HG03280 (cell line): ENCODE results near the gene AK2.
"Not testable (repeated sequence)": the region's sequence is repeated elsewhere in the genome, so short reads cannot be mapped to it uniquely, and the experiment has no call there.

Experiments used
- ATAC-seq: cut with Tn5 transposase; IDR thresholded peaks from one replicate; pipeline ENCODE4 v1.9.1; 2021; ENCODE audit warnings: mild to moderate bottlenecking, moderate library complexity; ENCODE audit not compliant: unreplicated experiment

Gene AK2

DNA sequence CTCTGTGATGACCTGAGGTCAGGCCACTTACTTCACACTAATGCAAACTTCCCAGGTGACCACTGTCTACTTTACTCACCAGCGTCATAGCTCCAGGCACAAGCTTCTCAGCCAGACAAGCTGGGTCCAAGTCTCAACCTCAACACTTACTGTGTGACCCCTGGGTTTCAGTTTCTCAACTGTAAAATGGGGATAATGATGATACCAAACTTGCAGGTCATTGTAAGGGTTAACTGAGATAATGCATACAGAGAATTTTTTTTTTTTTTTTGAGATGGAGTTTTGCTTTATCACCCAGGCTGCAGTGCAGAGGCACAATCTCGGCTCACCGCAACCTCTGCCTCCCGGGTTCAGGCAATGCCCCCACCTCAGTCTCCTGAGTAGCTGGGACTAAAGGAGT lies 34.7 kb downstream of the AK2 start:
- no peak for ATAC-seq

DNA sequence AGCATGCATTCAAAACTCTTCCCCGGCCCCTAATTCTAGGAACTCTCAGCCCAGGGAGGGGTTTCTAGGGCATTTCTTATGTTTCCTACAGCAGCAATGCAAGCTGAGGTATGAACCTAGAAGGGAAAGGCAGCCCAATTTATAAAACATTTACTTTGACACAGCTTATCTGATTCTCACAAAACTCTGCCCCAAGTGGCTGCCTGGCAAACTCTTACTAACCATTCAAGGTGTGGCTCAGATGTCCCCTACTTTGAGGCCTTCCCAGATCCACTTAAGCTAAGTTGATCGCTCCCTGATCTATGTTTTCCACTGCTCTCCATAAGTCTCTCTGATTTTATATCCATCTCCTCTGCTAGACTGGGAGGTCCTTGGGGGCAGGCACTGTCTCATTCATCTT lies 35.4 kb downstream of the AK2 start:
- ATAC-seq = no peak

DNA sequence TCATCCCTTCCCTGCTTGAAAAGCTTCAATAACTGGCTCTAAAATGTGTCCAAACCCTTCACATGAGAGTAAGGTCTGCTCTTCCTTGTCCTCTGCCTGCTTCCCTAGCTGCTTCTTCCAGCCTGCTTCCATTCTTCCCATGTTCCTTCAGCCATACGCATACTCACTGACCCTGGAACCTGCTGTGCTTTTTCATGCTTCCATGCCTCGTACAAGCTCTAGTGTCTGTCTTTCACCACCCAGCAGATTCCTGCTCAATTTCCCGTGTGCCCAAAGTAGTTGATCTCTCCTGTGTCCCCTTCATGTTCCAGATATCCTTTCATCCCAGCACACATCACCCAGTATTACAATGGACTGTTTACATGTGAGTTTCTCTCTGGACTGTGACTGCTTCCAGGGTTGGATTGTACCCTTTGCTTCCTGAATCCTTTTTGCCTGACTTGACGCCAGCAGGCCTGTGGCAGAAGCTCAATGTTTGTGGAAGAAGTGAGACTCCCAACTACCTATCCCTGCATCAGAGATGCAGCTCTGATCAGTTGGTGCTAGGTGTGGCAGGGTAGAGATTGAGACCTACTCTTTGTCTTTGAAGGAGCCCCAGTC lies 36.2 kb downstream of the AK2 start:
- ATAC-seq = no peak

DNA sequence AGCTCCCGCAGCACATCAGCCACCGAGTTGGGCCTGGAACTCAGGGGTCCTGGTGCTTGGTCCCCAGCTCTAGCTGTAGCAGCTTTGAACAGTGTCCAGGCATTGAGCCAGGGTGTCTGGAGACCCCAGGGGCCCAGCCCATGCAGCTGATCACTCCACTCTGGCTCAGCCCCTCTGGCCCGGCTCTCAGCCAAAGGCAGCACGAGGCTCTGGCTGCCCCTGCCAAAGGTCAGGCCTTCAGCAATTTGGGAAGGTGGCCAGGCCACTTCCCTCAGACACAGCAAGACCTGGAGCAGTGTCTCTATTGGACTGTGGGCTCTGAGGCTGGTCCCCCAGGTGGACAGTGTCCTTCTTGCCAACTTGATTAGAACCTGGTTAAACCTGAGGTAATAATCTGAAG lies 37.7 kb downstream of the AK2 start:
- no peak for ATAC-seq

DNA sequence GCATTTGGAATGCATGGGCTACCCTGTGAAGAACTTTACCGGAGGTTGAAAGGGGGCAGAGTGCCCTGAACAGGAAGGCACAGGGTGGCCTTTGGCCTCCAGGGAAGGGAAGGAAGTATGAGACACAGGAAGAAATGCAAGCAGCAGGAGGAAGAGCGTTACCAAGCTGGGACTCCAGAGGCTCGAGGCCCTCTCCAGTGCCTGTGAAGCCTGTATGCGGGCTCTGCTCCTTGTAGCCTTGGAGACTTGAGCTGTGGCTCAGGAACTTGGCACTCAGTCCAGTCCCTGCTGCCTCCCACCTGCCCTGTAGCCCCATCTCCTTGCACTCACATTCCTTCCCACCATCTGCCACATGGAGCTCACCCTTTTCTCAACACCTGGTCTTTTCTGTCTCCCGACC lies 38.6 kb downstream of the AK2 start:
- ATAC-seq = no peak

DNA sequence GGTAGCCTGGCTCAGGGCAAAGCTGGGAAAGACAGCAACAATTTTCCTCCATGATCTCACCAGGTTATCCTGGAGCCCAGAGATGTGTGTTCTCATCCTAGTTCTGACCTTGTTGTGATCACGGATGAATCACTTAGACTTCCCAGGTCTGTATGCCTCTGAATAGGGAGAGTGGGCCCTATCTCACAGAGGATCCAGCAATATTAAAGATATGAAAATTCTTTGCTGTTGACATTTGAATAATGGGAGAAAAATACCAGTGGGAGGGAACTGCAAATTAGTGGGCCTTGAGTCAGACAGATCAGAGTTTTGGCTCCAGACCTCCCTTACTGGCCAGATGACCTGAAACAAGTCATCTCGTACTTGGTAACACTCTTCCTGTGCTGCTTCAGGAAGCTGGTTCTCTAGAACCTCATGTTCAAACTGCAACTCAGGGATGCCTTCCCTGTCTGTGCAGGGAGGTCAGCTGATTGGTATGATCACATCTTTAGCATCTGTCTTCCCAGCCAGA lies 39.2 kb downstream of the AK2 start:
- no peak for ATAC-seq

DNA sequence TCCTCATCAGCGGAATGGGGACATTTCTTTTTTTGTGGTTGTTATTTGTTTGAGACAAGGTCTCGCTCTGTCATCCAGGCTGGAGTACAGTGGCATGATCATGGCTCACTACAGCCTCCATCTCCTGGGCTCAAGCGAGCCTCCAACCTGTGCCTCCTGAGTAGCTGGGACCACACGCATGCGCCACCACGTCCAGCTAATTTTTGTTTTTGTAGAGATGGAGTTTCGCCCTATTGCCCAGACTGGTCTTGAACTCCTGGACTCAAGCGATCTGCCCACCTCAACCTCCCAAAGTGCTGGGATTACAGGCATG lies 43.4 kb downstream of the AK2 start:
- ATAC-seq = not testable (repeated sequence)

DNA sequence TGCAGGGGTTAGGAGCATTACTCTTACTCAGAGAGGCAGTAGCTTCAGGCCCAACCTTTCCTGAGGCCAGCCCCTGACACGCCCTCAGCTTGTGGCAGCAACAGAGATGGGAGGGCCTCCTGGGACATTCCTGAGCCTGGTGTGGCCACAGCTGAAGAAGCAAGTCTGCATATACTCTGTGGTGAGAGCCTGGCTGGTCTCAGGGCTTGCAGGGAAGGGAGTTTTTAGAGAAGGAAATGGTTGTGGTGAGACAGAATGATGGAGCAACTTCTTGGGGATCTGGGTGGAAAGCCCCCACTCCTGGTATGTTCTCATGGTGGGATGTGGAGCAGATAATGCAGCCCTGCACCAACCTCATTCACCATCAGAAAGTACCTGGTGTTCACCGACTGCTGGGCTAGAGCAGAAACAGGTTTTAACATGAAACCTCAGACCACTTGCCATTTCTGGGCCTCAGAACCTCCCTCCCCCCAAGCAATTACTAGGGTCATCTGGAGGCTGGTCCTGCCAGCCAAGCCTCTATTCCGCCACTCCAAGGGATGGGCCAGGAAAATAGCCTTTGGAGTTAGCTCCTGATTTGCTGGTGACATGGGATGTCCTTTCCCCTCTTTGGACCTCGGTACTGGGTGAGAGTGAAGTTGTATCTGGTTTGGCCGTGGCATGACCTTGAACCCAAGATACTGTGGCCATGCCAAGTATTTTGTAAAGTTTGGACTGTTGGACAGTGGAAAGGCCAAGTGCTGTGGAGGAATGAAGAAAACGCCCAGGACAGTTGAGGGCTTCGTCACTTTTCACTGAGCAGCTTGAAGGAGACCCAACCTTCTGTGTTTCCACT lies 44.0 kb downstream of the AK2 start:
- peak; percentile 63 for ATAC-seq

DNA sequence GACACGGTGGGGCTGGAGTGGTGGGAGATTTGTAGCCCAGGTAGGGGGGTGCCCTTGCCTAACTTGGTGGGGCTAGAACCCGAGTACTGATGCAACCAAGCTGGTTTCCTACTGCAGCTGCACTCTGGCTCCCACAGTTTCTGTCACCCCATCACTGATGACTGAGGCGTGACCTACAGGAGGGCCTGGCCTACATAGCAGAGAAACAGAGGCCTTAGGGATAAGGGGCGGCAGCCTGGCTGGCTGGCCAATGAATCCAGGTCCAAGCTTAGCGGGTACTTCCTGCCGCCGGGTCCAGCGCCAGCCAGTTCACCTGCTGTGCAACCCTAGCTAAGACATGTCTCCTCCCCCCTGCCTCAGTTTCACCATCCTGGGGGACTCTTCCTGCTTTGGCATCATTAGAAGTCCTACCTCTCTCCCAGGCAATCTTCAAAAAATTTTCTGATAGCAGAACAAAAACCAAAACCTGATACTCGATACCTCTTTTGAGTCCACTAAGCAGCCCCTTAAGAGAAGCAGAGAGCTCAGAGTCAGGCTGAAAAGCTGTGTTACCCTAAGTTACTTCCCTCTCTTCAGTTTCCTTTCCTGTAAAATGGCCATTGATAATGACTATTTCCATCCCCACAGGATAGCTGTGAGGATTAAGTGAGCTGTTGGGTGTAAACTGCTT lies 44.7 kb downstream of the AK2 start:
- ATAC-seq = peak; percentile 34

DNA sequence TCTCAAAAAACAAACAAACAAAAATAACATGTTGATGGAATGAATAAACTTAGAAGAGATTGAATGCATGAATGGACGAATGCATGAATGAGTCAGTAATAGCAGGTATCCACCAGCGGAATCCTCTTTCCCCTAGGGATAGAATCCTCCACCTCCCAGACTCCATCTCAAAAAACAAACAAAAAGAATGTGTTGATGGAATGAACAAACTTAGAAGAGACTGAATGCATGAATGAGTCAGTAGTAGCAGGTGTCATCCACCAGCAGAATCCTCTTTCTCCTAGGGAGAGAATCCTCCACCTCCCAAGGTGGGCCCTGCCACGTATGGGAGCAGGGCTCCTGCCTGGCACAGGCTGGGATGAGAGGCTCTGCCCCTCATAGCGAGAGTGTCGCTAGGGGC lies 45.3 kb downstream of the AK2 start:
- ATAC-seq = no peak

DNA sequence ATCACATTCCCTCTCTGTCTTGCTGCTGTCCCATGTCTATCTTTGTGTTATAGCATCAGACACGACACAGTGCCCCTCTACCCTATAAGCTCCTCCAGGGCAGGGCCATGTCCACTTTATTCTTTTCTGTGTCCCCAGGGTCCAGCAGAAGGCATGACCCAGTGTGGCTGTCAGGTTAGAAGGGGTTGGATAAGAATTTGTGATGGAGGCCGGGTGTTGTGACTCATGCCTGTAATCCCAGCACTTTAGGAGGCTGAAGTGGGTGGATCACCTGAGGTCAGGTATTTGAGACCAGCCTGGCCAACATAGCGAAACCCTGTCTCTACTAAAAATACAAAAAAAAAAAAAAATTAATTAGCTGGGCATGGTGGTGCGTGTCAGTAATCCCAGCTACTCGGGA lies 45.8 kb downstream of the AK2 start:
- no peak for ATAC-seq

DNA sequence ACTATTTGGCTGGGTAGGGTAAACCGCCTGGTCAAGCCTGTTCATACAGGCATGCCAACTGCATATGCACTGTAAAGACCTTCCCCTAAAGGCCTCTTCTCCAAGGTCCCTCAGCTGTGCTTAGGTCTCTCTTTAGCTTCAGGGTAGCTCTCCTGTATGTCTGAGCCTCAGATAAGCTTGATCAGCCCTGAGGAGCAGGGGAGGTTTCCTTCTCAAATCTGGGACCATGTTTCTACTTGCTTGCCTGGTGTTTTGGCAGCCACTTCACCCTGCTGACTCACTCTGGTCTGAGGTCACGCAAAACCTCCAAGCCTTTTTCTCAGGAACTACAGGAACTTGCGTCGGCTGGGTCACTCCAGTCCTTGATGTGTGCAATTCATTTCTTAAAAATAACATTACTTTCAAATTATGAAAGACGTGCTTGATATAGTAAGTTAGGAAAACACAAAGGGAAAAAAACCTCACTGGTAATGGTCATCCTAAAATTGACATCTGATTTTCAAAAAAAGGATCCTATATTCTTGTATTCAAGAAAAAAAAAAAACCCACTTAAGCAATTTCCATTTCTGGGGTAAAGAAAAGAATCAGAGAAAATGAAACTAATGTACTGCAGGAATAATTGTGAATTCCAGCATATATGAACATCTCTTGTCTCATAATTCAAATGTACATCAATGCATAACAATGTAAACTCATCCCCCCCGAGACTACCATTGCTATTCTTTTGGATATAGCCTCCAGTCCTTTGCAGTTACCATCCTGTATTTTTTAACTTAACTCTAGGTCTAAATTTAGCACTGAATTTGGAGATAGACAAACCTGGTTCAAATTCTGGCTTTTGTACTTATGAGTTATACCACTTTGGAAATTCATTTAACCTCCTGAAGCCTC lies 47.3 kb downstream of the AK2 start:
- no peak for ATAC-seq

DNA sequence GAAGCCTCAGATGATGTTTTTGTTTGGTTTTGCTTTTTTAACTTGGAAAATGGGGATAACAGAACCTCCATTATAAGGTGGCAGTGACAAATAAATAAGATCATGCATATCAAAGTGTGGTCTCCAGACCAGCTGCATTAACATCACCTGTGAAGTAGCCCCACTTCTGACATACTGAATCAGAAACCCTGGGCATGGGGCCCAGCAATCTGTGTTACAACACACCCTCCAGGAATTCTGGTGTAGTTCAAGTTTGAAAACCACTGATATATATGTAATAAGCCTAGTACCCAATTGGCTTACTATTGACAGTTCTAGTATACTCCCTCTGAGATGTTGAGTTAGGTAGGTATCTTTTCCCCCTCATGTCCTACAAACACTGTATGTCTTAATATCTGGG lies 48.0 kb downstream of the AK2 start:
- ATAC-seq = no peak

DNA sequence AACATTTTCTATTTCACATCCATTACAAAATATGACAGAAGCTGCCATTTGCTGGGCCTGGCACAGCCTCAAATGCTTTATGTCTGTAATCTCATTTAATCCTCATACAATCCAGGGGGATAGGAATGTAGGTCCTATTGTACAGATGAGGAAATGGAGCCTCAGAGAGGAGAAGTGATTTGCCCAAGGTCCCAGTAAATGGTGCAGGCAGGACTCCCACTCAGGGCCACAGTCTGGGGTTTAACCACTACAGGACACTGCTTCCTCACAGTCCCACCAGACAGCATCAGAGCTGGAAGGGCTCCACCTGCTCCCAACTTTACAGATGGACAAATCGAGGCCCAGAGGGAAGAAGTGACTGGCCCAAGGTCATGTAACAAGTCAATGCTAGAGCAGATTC lies 51.5 kb downstream of the AK2 start:
- no peak for ATAC-seq

DNA sequence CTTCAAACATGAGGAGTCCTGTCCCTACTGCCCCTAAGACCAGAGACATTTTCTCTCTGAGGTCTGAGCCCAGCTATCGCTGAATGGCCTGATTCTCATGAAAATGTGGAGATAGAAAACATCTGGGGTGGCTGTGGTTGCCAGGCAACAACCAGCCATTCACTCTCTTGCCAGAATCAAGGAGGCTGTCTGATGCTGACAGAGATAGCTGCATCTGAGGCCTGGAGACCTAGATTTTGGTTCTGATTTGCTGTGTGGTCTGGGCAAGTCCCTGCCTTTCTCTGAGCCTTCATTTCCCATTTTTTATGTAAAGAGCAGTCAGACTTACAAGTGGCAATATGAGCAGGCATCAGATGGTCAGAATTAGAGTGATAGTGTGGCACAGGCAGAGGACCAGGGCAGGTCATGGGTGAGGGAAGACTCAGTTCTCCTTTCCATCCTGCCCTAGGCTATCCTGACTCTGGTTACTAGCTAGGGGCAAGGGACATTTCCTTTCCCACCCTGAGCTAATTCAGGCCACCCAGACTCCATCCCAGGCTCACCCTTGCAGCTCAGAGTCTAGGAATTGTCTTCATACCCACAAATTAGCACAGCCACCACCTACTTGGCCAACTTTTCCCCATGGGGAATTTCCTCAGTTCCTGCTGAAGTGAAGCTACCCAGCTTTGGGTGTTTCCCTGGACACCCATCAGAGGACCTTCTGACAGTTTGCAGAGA lies 52.1 kb downstream of the AK2 start:
- no peak for ATAC-seq

DNA sequence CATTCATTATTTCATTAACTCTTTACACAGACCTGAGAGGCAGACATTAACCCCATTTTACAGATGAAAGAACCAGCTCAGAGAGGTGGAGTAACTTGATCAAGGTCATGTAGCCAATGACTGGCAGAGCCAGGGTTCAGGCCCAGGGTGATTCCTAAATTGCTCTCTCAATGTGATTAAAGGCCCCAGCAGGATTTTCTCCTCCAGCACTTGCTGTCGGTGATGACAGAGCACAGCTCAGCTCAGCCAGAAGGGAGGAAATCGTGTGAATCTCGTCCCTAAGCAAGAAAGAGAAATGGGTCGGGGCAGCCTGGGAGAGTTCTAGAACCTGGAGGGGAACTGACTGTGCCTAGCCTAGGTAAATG lies 52.6 kb downstream of the AK2 start:
- ATAC-seq = no peak

DNA sequence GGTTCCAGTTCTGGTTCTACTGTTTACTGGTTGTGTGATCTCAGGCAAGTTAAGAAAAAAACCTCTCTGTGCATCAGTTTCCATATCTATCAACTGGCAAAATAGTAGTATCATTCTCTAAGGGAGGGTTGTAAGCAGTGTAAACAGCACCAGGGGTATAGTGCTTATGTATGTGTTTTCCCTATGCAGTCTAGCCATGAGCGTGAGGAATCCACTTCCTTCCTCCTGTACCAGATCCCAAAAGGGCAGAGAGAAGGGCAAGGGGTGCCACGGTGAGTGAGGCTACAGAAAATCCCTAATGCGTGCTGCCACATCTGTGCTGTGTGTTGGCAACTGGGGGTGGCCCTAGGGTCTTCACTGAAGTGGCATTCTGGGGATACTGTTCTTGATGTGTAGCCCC lies 53.7 kb downstream of the AK2 start:
- no peak for ATAC-seq

DNA sequence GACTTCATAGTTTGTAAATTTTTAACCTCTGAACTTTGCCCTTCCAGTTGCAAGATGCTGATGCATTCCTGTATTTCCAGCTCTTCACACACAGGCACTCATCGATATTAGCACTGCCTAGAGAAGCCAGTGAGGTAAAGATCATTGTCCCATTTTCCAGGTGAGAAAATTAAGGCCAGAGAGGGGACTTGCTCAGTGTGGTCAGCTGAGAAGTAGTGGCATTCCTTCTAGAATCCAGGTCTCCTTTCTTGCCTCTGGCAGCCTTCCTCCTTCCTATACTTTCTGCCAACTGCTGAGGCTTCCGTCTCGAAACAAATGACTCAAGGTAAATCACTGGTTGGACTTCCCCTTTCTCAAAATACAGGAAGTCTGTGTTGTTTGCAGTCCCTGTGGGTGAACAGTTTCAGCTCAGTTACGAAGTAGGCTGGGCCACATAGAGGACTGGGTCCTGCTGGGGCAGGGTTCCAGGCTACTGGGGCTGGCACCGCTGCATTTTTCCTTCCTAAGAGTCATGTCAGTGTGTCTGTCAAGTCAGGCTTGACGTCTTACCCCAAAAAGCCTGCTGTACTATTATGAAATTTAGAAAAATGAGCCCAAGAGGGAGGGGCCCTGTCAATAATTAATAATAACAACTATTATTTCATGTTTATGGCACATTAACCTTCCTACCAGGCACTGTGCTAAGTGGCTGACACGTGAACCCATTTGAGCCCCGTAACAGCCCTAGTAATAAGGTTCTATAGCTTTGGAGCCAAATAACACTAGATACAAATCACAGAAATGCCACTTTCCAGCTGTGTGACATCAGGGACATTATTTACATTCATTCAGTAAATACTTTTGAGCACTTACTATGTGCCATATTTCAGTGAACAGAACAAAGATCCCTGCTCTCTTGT lies 55.4 kb downstream of the AK2 start:
- ATAC-seq = peak; percentile 87

DNA sequence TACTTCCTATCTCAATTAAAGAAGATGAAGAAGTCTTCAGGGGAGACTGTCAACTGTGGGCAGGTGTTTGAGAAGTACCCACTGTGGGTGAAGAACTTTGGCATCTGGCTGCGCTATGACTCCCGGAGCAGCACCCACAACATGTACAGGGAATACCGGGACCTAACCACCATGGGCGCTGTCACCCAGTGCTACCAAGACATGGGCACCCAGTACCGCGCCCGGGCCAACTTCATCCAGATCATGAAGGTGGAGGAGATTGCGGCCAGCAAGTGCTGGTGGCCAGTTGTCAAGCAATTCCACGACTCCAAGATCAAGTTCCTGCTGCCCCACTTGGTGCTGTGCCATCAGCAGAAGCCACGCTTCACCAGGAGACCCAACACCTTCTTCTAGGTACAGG lies 56.6 kb downstream of the AK2 start:
- no peak for ATAC-seq

DNA sequence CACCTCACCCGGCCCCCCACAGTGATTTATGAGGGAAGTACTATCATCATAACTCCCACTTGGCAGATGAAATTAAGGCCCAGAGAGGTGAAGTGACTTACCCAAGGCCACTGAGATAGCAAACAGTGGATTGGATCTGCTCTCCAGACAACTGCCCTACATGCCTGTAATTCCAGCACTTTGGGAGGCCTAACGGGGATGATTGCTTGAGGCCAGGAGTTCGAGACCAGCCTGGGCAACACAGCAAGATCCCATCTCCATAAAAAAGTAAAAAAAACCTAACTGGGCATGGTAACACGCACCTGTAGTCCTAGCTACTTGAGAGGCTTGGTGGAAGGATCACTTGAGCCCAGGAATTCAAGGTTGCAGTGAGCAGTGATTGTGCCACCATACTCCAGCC lies 57.8 kb downstream of the AK2 start:
- ATAC-seq = no peak
